Measurements from ENCODE around the gene TPRX1.

TPRX1 gene

DNA sequence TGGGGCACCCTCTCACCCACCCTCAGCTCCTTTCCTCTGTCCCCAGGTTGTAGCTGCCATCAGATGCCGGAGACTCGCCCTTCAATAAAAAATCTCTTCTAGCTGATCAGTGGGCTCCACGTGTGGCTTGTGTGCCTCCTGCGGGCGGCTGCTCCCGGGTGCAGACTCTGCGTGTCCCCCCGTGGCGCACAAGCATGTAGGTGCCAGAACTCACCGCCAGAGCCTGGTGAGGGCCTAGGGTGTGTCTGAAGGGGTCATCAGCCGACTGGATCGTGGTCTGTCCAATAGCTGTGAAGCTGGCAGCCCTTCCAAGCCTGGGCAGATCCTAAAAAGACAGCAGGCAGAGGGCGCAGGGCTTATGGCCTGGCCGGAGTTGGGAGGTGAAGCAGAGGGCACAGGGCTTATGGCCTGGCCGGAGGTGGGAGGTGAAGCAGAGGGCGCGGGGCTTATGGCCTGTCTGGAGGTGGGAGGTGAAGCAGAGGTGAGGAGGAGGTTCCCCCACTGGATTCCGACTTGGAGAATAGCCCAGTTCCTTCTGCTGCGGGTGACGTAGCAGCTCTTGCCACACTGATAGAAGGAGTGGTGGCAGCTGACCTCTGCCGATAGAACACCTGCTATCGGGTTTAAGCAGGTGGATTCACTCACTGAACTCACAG lies 47.3 kb downstream of the TPRX1 start:
- no peaks in the 10 kb centered on the region for H3F3A ChIP-seq (ENCODE audit: insufficient read depth, low read length)
- no peaks in the 10 kb centered on the region for H3K9me2 ChIP-seq (replicated peaks; ENCODE audit: insufficient read depth, low read length)
- H3K9ac ChIP-seq (ENCODE audit: low read length): no peak overlapping the region
- no peak overlapping the region for H3K27ac ChIP-seq (ENCODE audit: low read length)
- no peaks in the 10 kb centered on the region for H3K27me3 ChIP-seq (replicated peaks; ENCODE audit: insufficient read depth, low read length)
- H3K9me3 ChIP-seq (replicated peaks; ENCODE audit: insufficient read depth, low read length): no peaks in the 10 kb centered on the region
- TF ChIP-seq, protein P1, sequence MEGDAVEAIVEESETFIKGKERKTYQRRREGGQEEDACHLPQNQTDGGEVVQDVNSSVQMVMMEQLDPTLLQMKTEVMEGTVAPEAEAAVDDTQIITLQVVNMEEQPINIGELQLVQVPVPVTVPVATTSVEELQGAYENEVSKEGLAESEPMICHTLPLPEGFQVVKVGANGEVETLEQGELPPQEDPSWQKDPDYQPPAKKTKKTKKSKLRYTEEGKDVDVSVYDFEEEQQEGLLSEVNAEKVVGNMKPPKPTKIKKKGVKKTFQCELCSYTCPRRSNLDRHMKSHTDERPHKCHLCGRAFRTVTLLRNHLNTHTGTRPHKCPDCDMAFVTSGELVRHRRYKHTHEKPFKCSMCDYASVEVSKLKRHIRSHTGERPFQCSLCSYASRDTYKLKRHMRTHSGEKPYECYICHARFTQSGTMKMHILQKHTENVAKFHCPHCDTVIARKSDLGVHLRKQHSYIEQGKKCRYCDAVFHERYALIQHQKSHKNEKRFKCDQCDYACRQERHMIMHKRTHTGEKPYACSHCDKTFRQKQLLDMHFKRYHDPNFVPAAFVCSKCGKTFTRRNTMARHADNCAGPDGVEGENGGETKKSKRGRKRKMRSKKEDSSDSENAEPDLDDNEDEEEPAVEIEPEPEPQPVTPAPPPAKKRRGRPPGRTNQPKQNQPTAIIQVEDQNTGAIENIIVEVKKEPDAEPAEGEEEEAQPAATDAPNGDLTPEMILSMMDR (IDR thresholded peaks at IDR 0.05; ENCODE audit: low read length): no peak
- no peak for TF ChIP-seq EZH2 (optimal IDR thresholded peaks at IDR 0.05; ENCODE audit: low read depth, low read length)
- TF ChIP-seq EZH2phosphoT487 (IDR thresholded peaks at IDR 0.05; ENCODE audit: low read length): no peak
- H3K79me2 ChIP-seq (ENCODE audit: low read length): no peaks in the 10 kb centered on the region
- no peak overlapping the region for H3K4me3 ChIP-seq (ENCODE audit: low read length)
- H4K20me1 ChIP-seq (ENCODE audit: insufficient read depth, low read length): no peaks in the 10 kb centered on the region
- DNase-seq: no peak
- H3K4me1 ChIP-seq (ENCODE audit: low read length): no peaks in the 10 kb centered on the region
- 0 out of 2 replicates have a peak, but pooled peaks cover under 1% of the 10 kb centered on the region for H3K36me3 ChIP-seq (replicated peaks; ENCODE audit: insufficient read depth, low read length)
- no peak overlapping the region for H3K4me2 ChIP-seq (ENCODE audit: low read depth, low read length)
- H2AFZ ChIP-seq (ENCODE audit: low read length): no peak overlapping the region

DNA sequence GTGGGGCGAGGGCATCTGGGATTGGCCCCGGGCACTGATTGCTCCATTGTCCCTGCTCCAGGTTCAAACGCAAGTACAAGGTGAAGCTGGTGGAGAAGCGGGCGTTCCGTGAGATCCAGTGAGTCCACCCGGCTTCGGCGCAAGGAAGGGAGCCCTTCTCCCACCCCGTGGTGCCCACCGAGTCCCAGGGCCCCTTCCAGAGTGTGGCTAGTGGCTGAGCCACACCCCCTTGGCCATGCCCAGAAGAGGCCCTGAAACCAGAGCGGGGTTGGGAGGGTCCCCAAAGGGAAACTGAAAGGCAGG lies 47.8 kb downstream of the TPRX1 start:
- no peaks in the 10 kb centered on the region for H3K9me2 ChIP-seq (replicated peaks; ENCODE audit: insufficient read depth, low read length)
- H3K27ac ChIP-seq (ENCODE audit: low read length): no peak overlapping the region
- H4K20me1 ChIP-seq (ENCODE audit: insufficient read depth, low read length): no peaks in the 10 kb centered on the region
- H3K9ac ChIP-seq (ENCODE audit: low read length): no peak overlapping the region
- TF ChIP-seq, protein P1 (IDR thresholded peaks at IDR 0.05; ENCODE audit: low read length): no peak
- TF ChIP-seq EZH2 (optimal IDR thresholded peaks at IDR 0.05; ENCODE audit: low read depth, low read length) (no peak), EZH2phosphoT487 (IDR thresholded peaks at IDR 0.05; ENCODE audit: low read length) (no peak)
- DNase-seq: no peak
- H2AFZ ChIP-seq (ENCODE audit: low read length): no peak overlapping the region
- H3K9me3 ChIP-seq (replicated peaks; ENCODE audit: insufficient read depth, low read length): no peaks in the 10 kb centered on the region
- no peaks in the 10 kb centered on the region for H3K4me1 ChIP-seq (ENCODE audit: low read length)
- H3K4me3 ChIP-seq (ENCODE audit: low read length): no peak overlapping the region
- 0 out of 2 replicates have a peak, but pooled peaks cover 2% of the 10 kb centered on the region for H3K36me3 ChIP-seq (replicated peaks; ENCODE audit: insufficient read depth, low read length)
- no peaks in the 10 kb centered on the region for H3K27me3 ChIP-seq (replicated peaks; ENCODE audit: insufficient read depth, low read length)
- H3K79me2 ChIP-seq (ENCODE audit: low read length): no peaks in the 10 kb centered on the region
- H3K4me2 ChIP-seq (ENCODE audit: low read depth, low read length): no peak overlapping the region
- no peaks in the 10 kb centered on the region for H3F3A ChIP-seq (ENCODE audit: insufficient read depth, low read length)

DNA sequence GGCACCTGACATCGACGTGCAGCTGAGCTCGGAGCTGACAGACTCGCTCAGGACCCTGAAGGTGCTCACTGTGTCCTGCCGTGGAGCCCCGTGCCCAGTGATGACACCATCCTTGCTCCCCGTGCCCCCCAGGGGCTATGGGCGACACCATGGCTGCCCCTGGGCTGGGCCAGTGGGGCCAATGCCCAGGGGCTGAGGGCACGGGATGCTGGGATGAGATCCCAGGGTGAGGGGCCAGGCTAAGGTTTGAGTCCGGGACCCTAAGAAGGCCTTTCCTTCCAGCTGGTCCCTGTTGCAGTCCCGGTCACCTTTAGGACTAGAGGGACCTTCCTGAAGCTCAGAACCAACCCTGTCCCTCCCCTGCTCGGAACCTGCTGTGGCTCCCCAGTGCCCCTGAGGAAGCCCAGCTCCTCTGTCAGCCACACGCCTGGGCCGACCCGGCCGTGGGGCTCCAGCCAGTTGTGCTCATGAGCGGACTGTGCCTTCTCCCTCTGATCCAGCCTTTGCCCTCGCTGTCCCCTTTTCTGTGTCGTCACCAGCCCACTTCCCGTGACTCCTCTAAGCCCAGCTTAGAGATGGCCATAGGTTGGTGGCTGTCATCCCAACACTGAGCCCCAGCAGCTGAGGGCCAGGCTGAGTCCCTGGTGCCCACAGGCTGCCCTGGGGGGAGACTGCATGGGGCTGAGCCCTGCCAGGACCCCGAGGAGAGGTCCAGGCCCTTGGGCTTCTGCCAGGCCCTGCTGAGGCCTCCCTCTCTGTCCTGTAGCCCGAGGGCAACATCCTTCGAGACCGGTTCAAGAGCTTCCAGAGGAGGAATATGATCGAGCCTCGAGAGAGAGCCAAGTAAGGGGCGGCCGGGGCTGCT lies 48.4 kb downstream of the TPRX1 start:
- Histone ChIP-seq H3K36me3 (replicated peaks; ENCODE audit: insufficient read depth, low read length) (0 out of 2 replicates have a peak, but pooled peaks cover 2% of the 10 kb centered on the region), H3K79me2 (ENCODE audit: low read length) (no peaks in the 10 kb centered on the region), H4K20me1 (ENCODE audit: insufficient read depth, low read length) (no peaks in the 10 kb centered on the region)

More for the DNA sequence above, 48.4 kb downstream of the TPRX1 start:
- Histone ChIP-seq H3F3A (ENCODE audit: insufficient read depth, low read length) (no peaks in the 10 kb centered on the region), H3K9me2 (replicated peaks; ENCODE audit: insufficient read depth, low read length) (no peaks in the 10 kb centered on the region), H3K4me1 (ENCODE audit: low read length) (no peaks in the 10 kb centered on the region), H3K4me3 (ENCODE audit: low read length) (no peak overlapping the region), H2AFZ (ENCODE audit: low read length) (no peak overlapping the region), H3K9me3 (replicated peaks; ENCODE audit: insufficient read depth, low read length) (no peaks in the 10 kb centered on the region), H3K27me3 (replicated peaks; ENCODE audit: insufficient read depth, low read length) (no peaks in the 10 kb centered on the region), H3K9ac (ENCODE audit: low read length) (no peak overlapping the region), H3K27ac (ENCODE audit: low read length) (no peak overlapping the region), H3K4me2 (ENCODE audit: low read depth, low read length) (no peak overlapping the region)
- TF ChIP-seq, protein P1 (IDR thresholded peaks at IDR 0.05; ENCODE audit: low read length): no peak
- TF ChIP-seq EZH2phosphoT487 (IDR thresholded peaks at IDR 0.05; ENCODE audit: low read length) (no peak), EZH2 (optimal IDR thresholded peaks at IDR 0.05; ENCODE audit: low read depth, low read length) (no peak)
- DNase-seq: no peak

All from MM.1S (cell line).